GM23338 (cell line): Measurements from ENCODE around the gene TRDN. TPM values are rescaled to one million over a fixed set of nuclear protein-coding genes. Genes with fewer than 3 reads are reported as not detected.

Source experiments
- ATAC-seq: fragments of 200-7000 bp; cut with Tn5 transposase; 3 replicates; pipeline ENCODE4 v1.9.1; 2020
- DNase-seq: peaks from one replicate; pipeline ENCODE4 v3.0.0-alpha.2; 2015; ENCODE audit warnings: low spot score
- H2AFZ ChIP-seq: fragments of 200-600 bp; sonication (generic); 2 replicates; pipeline ENCODE4 v1.8.0; 2016; ENCODE audit warnings: antibody characterized with exemption, mild to moderate bottlenecking, moderate library complexity
- H3F3A ChIP-seq: fragments of 200-600 bp; sonication (generic); replicated peaks from 2 replicates; pipeline ENCODE4 v1.8.0; 2017; ENCODE audit warnings: antibody characterized with exemption, mixed run types, low read depth
- H3K27ac ChIP-seq: fragments of 200-600 bp; sonication (generic); 2 replicates; pipeline ENCODE4 v1.6.1; 2016; ENCODE audit warnings: low read depth
- H3K27me3 ChIP-seq: fragments of 200-600 bp; sonication (generic); 2 replicates; pipeline ENCODE4 v1.8.0; 2016; ENCODE audit warnings: mild to moderate bottlenecking, mixed run types, moderate library complexity; ENCODE audit not compliant: insufficient read depth
- H3K36me3 ChIP-seq: fragments of 200-600 bp; sonication (generic); 2 replicates; pipeline ENCODE4 v1.8.0; 2016; ENCODE audit warnings: mild to moderate bottlenecking; ENCODE audit not compliant: insufficient read depth
- H3K4me1 ChIP-seq: fragments of 200-600 bp; sonication (generic); 2 replicates; pipeline ENCODE4 v1.8.0; 2016; ENCODE audit warnings: mild to moderate bottlenecking, moderate library complexity; ENCODE audit not compliant: insufficient read depth
- H3K4me2 ChIP-seq: fragments of 200-600 bp; sonication (generic); 2 replicates; pipeline ENCODE4 v1.7.1; 2017; ENCODE audit warnings: mixed run types
- H3K4me3 ChIP-seq: fragments of 200-600 bp; sonication (generic); 2 replicates; pipeline ENCODE4 v1.6.1; 2016; ENCODE audit warnings: mixed run types
- H3K79me2 ChIP-seq: fragments of 200-600 bp; sonication (generic); replicated peaks from 2 replicates; pipeline ENCODE4 v1.8.0; 2017; ENCODE audit warnings: mild to moderate bottlenecking; ENCODE audit not compliant: insufficient read depth
- H3K9me2 ChIP-seq: fragments of 200-600 bp; sonication (generic); 2 replicates; pipeline ENCODE4 v1.8.0; 2017; ENCODE audit not compliant: insufficient read depth
- H4K20me1 ChIP-seq: fragments of 200-600 bp; sonication (generic); replicated peaks from 2 replicates; pipeline ENCODE4 v1.8.0; 2017; ENCODE audit warnings: mild to moderate bottlenecking; ENCODE audit not compliant: insufficient read depth
- H3K27ac Mint-ChIP-seq: 2 replicates; pipeline ENCODE4 v1.8.0; 2020; ENCODE audit warnings: inconsistent platforms, mild to moderate bottlenecking, moderate library complexity, mixed read lengths
- H3K27me3 Mint-ChIP-seq: 3 replicates; pipeline ENCODE4 v1.8.0; 2022; ENCODE audit warnings: low read depth, mild to moderate bottlenecking, moderate library complexity, mixed read lengths, inconsistent platforms; ENCODE audit not compliant: insufficient read depth, poor library complexity
- H3K36me3 Mint-ChIP-seq: 3 replicates; pipeline ENCODE4 v1.8.0; 2021; ENCODE audit warnings: low read depth, mild to moderate bottlenecking, inconsistent platforms, moderate library complexity, mixed read lengths
- H3K4me1 Mint-ChIP-seq: 3 replicates; pipeline ENCODE4 v1.8.0; 2020; ENCODE audit warnings: mild to moderate bottlenecking, inconsistent platforms, mixed read lengths
- H3K4me3 Mint-ChIP-seq: 3 replicates; pipeline ENCODE4 v1.8.0; 2021; ENCODE audit warnings: moderate library complexity, mild to moderate bottlenecking, inconsistent platforms, mixed read lengths
- H3K9me3 Mint-ChIP-seq: 3 replicates; pipeline ENCODE4 v1.8.0; 2020; ENCODE audit warnings: moderate library complexity, mild to moderate bottlenecking, inconsistent platforms, mixed read lengths
- CREB1 ChIP-seq: fragments of 250-450 bp; sonication (Bioruptor Pico); IDR thresholded peaks from 2 replicates; pipeline ENCODE4 v1.5.0; 2020; ENCODE audit warnings: low read depth, mild to moderate bottlenecking, moderate library complexity
- CTCF ChIP-seq, 2 experiments: fragments of 200-600 bp in 1 of 2; sonication (generic) in 1 of 2; conservative IDR thresholded peaks; 2 replicates each; pipeline versions ENCODE4 v1.5.1 to v1.6.1; 2016 to 2017; ENCODE audit warnings: antibody characterized with exemption in 2 of 2, low read depth in 2 of 2, mild to moderate bottlenecking in 2 of 2, moderate library complexity in 1 of 2
- ETS1 ChIP-seq: IDR thresholded peaks from 2 replicates; pipeline ENCODE4 v1.6.1; 2016; ENCODE audit warnings: antibody characterized with exemption
- EZH2 ChIP-seq: fragments of 200-600 bp; sonication (generic); IDR thresholded peaks from one replicate; pipeline ENCODE4 v1.8.0; 2017; ENCODE audit warnings: antibody characterized with exemption, mild to moderate bottlenecking, low read depth; ENCODE audit not compliant: unreplicated experiment
- EZH2phosphoT487 ChIP-seq: fragments of 200-600 bp; sonication (generic); IDR thresholded peaks from one replicate; pipeline ENCODE4 v1.8.1; 2018; ENCODE audit warnings: antibody characterized with exemption; ENCODE audit not compliant: unreplicated experiment
- JUNB ChIP-seq: IDR thresholded peaks from one replicate; pipeline ENCODE4 v1.6.1; 2016; ENCODE audit warnings: antibody characterized with exemption; ENCODE audit not compliant: unreplicated experiment
- NANOG ChIP-seq: IDR thresholded peaks from 2 replicates; pipeline ENCODE4 v1.6.1; 2016; ENCODE audit warnings: antibody characterized with exemption, borderline replicate concordance
- POLR2AphosphoS5 ChIP-seq: IDR thresholded peaks from 2 replicates; pipeline ENCODE4 v1.6.1; 2016; ENCODE audit warnings: antibody characterized with exemption, low read depth
- REST ChIP-seq: IDR thresholded peaks from one replicate; pipeline ENCODE4 v1.6.1; 2018; ENCODE audit warnings: antibody characterized with exemption; ENCODE audit not compliant: unreplicated experiment
- STAT1 ChIP-seq: IDR thresholded peaks from one replicate; pipeline ENCODE4 v1.6.1; 2016; ENCODE audit warnings: antibody characterized with exemption; ENCODE audit not compliant: unreplicated experiment
- ZNF114 ChIP-seq: fragments of 250-450 bp; sonication (Bioruptor Pico); IDR thresholded peaks from 2 replicates; pipeline ENCODE4 v1.5.0; 2020; ENCODE audit warnings: mild to moderate bottlenecking, moderate library complexity
- ZNF331 ChIP-seq: fragments of 250-450 bp; sonication (Bioruptor Pico); IDR thresholded peaks from 2 replicates; pipeline ENCODE4 v1.5.0; 2020; ENCODE audit warnings: low read depth, mild to moderate bottlenecking, moderate library complexity
- ZNF462 ChIP-seq: fragments of 250-450 bp; sonication (Bioruptor Pico); IDR thresholded peaks from 2 replicates; pipeline ENCODE4 v1.5.0; 2020; ENCODE audit warnings: mild to moderate bottlenecking, moderate library complexity
- polyA plus RNA-seq: library from polyadenylated mRNA; unstranded; fragments of >200 nt; fragmentation: Nextera tagmentation; extraction: Ambion mirVana; gene quantifications from 2 replicates; pipeline ENCODE4 v1.2.1, GENCODE V29; 2016
- total RNA-seq: library from RNA; depleted of rRNA; stranded (reverse); fragments of >200 nt; shearing (Covaris generic); gene quantifications from 2 replicates; pipeline ENCODE4 v1.2.3, GENCODE V29; 2014

The TRDN gene
- total and polyA plus RNA-seq, 2 experiments from 2014 or later: 35.5 to 137 TPM

GRCh38 chr6:123604067-123604466, 32.7 kb downstream of the TRDN start:
- H3K27me3 Mint-ChIP-seq: peaks cover 3% of the 10 kb centered on the region
- H3K9me3 Mint-ChIP-seq: no peaks in the 10 kb centered on the region
- H3K4me1 Mint-ChIP-seq: peaks cover 8% of the 10 kb centered on the region; the same call in 2 of the 3 replicates
- H3K36me3 Mint-ChIP-seq: no peaks in the 10 kb centered on the region
- Histone ChIP-seq H3F3A (no peaks in the 10 kb centered on the region), H3K4me2 (no peak overlapping the region), H4K20me1 (no peaks in the 10 kb centered on the region), H3K36me3 (no peaks in the 10 kb centered on the region), H2AFZ (peak overlapping the region; percentile 63; the same call in 1 of the 2 replicates), H3K4me3 (no peak overlapping the region), H3K27me3 (no peaks in the 10 kb centered on the region), H3K4me1 (0 out of 2 replicates have a peak, but pooled peaks cover 4% of the 10 kb centered on the region), H3K79me2 (no peaks in the 10 kb centered on the region), H3K9me2 (no peaks in the 10 kb centered on the region), H3K27ac (no peak overlapping the region)
- peak overlapping the region; percentile 29; the same call in 1 of the 2 replicates for H3K27ac Mint-ChIP-seq
- H3K4me3 Mint-ChIP-seq: no peak overlapping the region
- no peak for DNase-seq
- ATAC-seq: no peak
- TF ChIP-seq STAT1: no peak
- TF ChIP-seq POLR2AphosphoS5: no peak
- no peak for TF ChIP-seq NANOG
- TF ChIP-seq REST: no peak
- no peak for TF ChIP-seq EZH2phosphoT487
- no peak for TF ChIP-seq ZNF462 (CRISPR knock-in tag)
- no peak for TF ChIP-seq EZH2
- no peak for TF ChIP-seq ZNF114 (CRISPR knock-in tag)
- TF ChIP-seq JUNB: no peak
- TF ChIP-seq CREB1 (CRISPR knock-in tag): no peak
- TF ChIP-seq ETS1: no peak
- no peak for TF ChIP-seq CTCF (conservative IDR thresholded peaks at IDR 0.05; ENCODE audit: low read depth in 2 of 2)
- no peak for TF ChIP-seq ZNF331 (CRISPR knock-in tag)
